Endothelial cell of umbilical vein (primary cell): Measurements from ENCODE around the gene ACOT7. TPM values are rescaled to one million over a fixed set of nuclear protein-coding genes. Genes with fewer than 3 reads are reported as not detected.
"Not testable (repeated sequence)": the region's sequence is repeated elsewhere in the genome, so short reads cannot be mapped to it uniquely, and the experiment has no call there.

Experiments used
- BruUV-seq: library from RNA; stranded (reverse); fragments of 400-500 nt; replicated peaks from 2 replicates; lab custom pipeline; 2021; lab: Mats Ljungman, UMichigan
- CTCF ChIA-PET: fragments of 300-600, 350-600 bp; sonication (Branson Sonifier 250); formaldehyde crosslinking; loops from one replicate; lab custom pipeline; 2021; ENCODE audit warnings: antibody characterized with exemption, inconsistent platforms; lab: Charles Lee
- POLR2A ChIA-PET: fragments of 300-600, 350-600 bp; sonication (Branson Sonifier 250); formaldehyde crosslinking; loops from one replicate; lab custom pipeline; 2021; ENCODE audit warnings: antibody characterized with exemption, inconsistent platforms; lab: Charles Lee
- DNase-seq: peaks from one replicate; pipeline ENCODE4 v3.0.0-alpha.2; 2011; ENCODE audit warnings: low read depth, low spot score
- FAIRE-seq: peaks from 2 replicates; lab custom pipeline; 2011; peaks lifted over from hg19 to GRCh38; lab: Jason Lieb, UNC
- H2AFZ ChIP-seq: 2 replicates; pipeline ENCODE4 v1.6.0; 2012; ENCODE audit warnings: low read depth, low read length, control low read depth, inconsistent platforms
- H3K27ac ChIP-seq: 2 replicates; pipeline ENCODE4 v1.5.1; 2011; ENCODE audit warnings: low read depth, mild to moderate bottlenecking, control low read depth, low read length, moderate library complexity; ENCODE audit not compliant: insufficient read depth
- H3K27me3 ChIP-seq, 2 experiments: 2 replicates each; pipeline versions ENCODE4 v1.6.0 to v1.6.1; 2011; ENCODE audit warnings: low read length in 2 of 2, mixed read lengths in 1 of 2; ENCODE audit not compliant: control insufficient read depth in 2 of 2, insufficient read depth in 2 of 2
- H3K36me3 ChIP-seq, 2 experiments: 2 replicates in 1 of 2; 3 replicates in 1 of 2; pipeline ENCODE4 v1.5.1; 2011; ENCODE audit warnings: low read length in 2 of 2, mild to moderate bottlenecking in 1 of 2, moderate library complexity in 1 of 2; ENCODE audit not compliant: control insufficient read depth in 2 of 2, insufficient read depth in 2 of 2; ENCODE audit errors: extremely low read depth in 1 of 2
- H3K4me1 ChIP-seq: 3 replicates; pipeline ENCODE4 v1.5.1; 2011; ENCODE audit warnings: mild to moderate bottlenecking, low read length; ENCODE audit not compliant: control insufficient read depth, insufficient read depth; ENCODE audit errors: extremely low read depth
- H3K4me2 ChIP-seq: 2 replicates; pipeline ENCODE4 v1.6.1; 2011; ENCODE audit warnings: low read length, control low read depth, mixed read lengths; ENCODE audit not compliant: insufficient read depth
- H3K4me3 ChIP-seq, 3 experiments: fragments of 200-600 bp in 1 of 3; sonication (generic), shearing (Covaris generic) in 1 of 3; replicated peaks in 1 of 3; 2 replicates each; pipeline ENCODE4 v1.5.1; 2011 to 2016; ENCODE audit warnings: control low read depth in 3 of 3, low read length in 3 of 3, mild to moderate bottlenecking in 2 of 3, inconsistent platforms in 1 of 3, low read depth in 1 of 3, moderate library complexity in 1 of 3; ENCODE audit not compliant: insufficient read depth in 1 of 3
- H3K79me2 ChIP-seq: 2 replicates; pipeline ENCODE4 v1.6.0; 2012; ENCODE audit warnings: low read length, inconsistent platforms; ENCODE audit not compliant: control insufficient read depth, insufficient read depth
- H3K9ac ChIP-seq: replicated peaks from 2 replicates; pipeline ENCODE3; 2011; ENCODE audit warnings: low read length, control low read depth; ENCODE audit not compliant: insufficient read depth; ENCODE audit errors: extremely low read depth
- H3K9me1 ChIP-seq: replicated peaks from 3 replicates; pipeline ENCODE4 v1.6.0; 2011; ENCODE audit warnings: mild to moderate bottlenecking, low read length; ENCODE audit not compliant: control insufficient read depth, insufficient read depth; ENCODE audit errors: extremely low read depth
- H3K9me3 ChIP-seq: replicated peaks from 2 replicates; pipeline ENCODE4 v1.5.1; 2012; ENCODE audit warnings: low read length, inconsistent platforms; ENCODE audit not compliant: control insufficient read depth, insufficient read depth
- H4K20me1 ChIP-seq: replicated peaks from 2 replicates; pipeline ENCODE3; 2011; ENCODE audit warnings: mild to moderate bottlenecking, low read length; ENCODE audit not compliant: control insufficient read depth, insufficient read depth; ENCODE audit errors: extremely low read depth
- CTCF ChIP-seq, 2 donors: IDR thresholded peaks; 1 replicate in 1 of 2; 2 replicates in 1 of 2; pipeline ENCODE4 v1.5.1; 2011; ENCODE audit warnings: low read length in 2 of 2, mild to moderate bottlenecking in 2 of 2, moderate library complexity in 2 of 2, control low read depth in 1 of 2, inconsistent platforms in 1 of 2, low read depth in 1 of 2; ENCODE audit not compliant: insufficient read depth in 1 of 2; ENCODE audit errors: extremely low read depth in 1 of 2
- EZH2 ChIP-seq: IDR thresholded peaks from 2 replicates; pipeline ENCODE4 v1.6.1; 2012; ENCODE audit warnings: borderline replicate concordance, low read depth, mild to moderate bottlenecking, moderate library complexity, low read length, inconsistent platforms; ENCODE audit not compliant: severe bottlenecking
- FOS ChIP-seq: IDR thresholded peaks from 2 replicates; pipeline ENCODE4 v1.6.1; 2011; ENCODE audit warnings: mild to moderate bottlenecking, low read length, moderate library complexity, borderline replicate concordance; ENCODE audit not compliant: insufficient read depth
- GATA2 ChIP-seq: IDR thresholded peaks from 2 replicates; pipeline ENCODE4 v1.7.0; 2011; ENCODE audit warnings: low read depth, mild to moderate bottlenecking, moderate library complexity, mixed read lengths, low read length; ENCODE audit not compliant: insufficient read length, insufficient read depth
- JUN ChIP-seq: IDR thresholded peaks from 2 replicates; pipeline ENCODE4 v1.6.1; 2011; ENCODE audit warnings: borderline replicate concordance, low read depth; ENCODE audit not compliant: insufficient read length, insufficient read depth
- MAX ChIP-seq: IDR thresholded peaks from 2 replicates; pipeline ENCODE4 v1.6.1; 2011; ENCODE audit not compliant: insufficient read depth, insufficient read length
- MYC ChIP-seq: IDR thresholded peaks from one replicate; pipeline ENCODE4 v1.6.1; 2011; ENCODE audit warnings: mild to moderate bottlenecking, low read depth, low read length
- POLR2A ChIP-seq: IDR thresholded peaks from 2 replicates; pipeline ENCODE4 v1.6.1; 2012; ENCODE audit warnings: low read depth, mild to moderate bottlenecking, control low read depth, low read length
- POLR2AphosphoS5 ChIP-seq: IDR thresholded peaks from 2 replicates; pipeline ENCODE4 v1.6.1; 2012; ENCODE audit warnings: low read depth, mild to moderate bottlenecking, control low read depth, low read length, moderate library complexity; ENCODE audit not compliant: insufficient read depth
- dilution Hi-C: fragments of 300-500 bp; cut with MboI; formaldehyde crosslinking; loops from one replicate; pipeline ENCODE4 v1.15.0; 2019; ENCODE audit warnings: low sequenced_read_pairs; ENCODE audit not compliant: extremely low pct_ligation_motif_present
- intact Hi-C: fragments of 100-400 bp; cut with micrococcal nuclease; formaldehyde crosslinking; loops from one replicate; pipeline ENCODE4 v1.10.0; 2022
- polyA plus RNA-seq, 4 experiments: library from polyadenylated mRNA; depleted of rRNA in 3 of 4; stranded (reverse) in 3 of 4; unstranded in 1 of 4; fragments of >200 nt; gene quantifications; 2 replicates each; pipeline versions ENCODE4 v1.2.1 to v1.2.3, GENCODE V29; 2011 to 2012; ENCODE audit warnings: missing spikeins in 1 of 4
- total RNA-seq: library from RNA; stranded (reverse); gene quantifications from 2 replicates; pipeline ENCODE4 v1.2.3, GENCODE V29; 2021

ACOT7 gene
- total and polyA plus RNA-seq, 2 donors (not counting 3 experiments of a cell fraction or from before 2014, with no cell fraction given) = 69.4 to 105 TPM

GRCh38 chr1:6220236-6220635 lies 173.3 kb downstream of the ACOT7 start:
- ChIA-PET POLR2A (no interaction called here), CTCF (interaction anchor here (0.8 to 5.3 kb wide), 3 partner anchors 12 to 15 kb away, joined by 3 to 17 read pairs (median 5); no protein-coding TSS in a partner anchor)
- Histone ChIP-seq H4K20me1 (no peaks in the 10 kb centered on the region), H3K9me3 (no peaks in the 10 kb centered on the region), H3K36me3 (peaks cover 6 to 13% of the 10 kb centered on the region in 2 experiments), H3K9ac (no peak overlapping the region), H2AFZ (no peak overlapping the region), H3K4me2 (no peak overlapping the region), H3K27me3 (no peaks in the 10 kb centered on the region), H3K27ac (no peak overlapping the region), H3K79me2 (no peaks in the 10 kb centered on the region), H3K4me3 (no peak overlapping the region), H3K4me1 (no peaks in the 10 kb centered on the region), H3K9me1 (no peaks in the 10 kb centered on the region)
- no TSS peak for BruUV-seq
- FAIRE-seq = no peak
- intact Hi-C loops = no loop called here
- dilution Hi-C loops = no loop called here
- DNase-seq = no peak
- TF ChIP-seq CTCF (IDR thresholded peaks at IDR 0.05; ENCODE audit: extremely low read depth in 1 of 2, insufficient read depth in 1 of 2, low read depth in 1 of 2, low read length in 2 of 2) (no peak), JUN (no peak), MYC (no peak), POLR2AphosphoS5 (no peak), POLR2A (no peak), FOS (no peak), GATA2 (no peak), MAX (no peak), EZH2 (no peak)

- DNase-seq, H3K36me3 ChIP-seq, H3K9me3 ChIP-seq, H3K9me1 ChIP-seq, H4K20me1 ChIP-seq, H3K27ac ChIP-seq, dilution Hi-C loops, POLR2A ChIA-PET, H3K9ac ChIP-seq, H3K4me3 ChIP-seq, intact Hi-C loops, H3K27me3 ChIP-seq, H3K4me1 ChIP-seq, FAIRE-seq, BruUV-seq, H3K4me2 ChIP-seq, H3K79me2 ChIP-seq, H2AFZ ChIP-seq: not testable (repeated sequence)
- CTCF ChIA-PET = interaction anchor here (0.9 to 5.3 kb wide), 3 partner anchors 11 to 15 kb away, joined by 3 to 17 read pairs (median 5); partner anchors contain the start of gene RNF207
Observed at GRCh38 chr1:6219641-6220040, 173.9 kb downstream of the ACOT7 start.
